ENCODE data around the gene TOMM40L.

DNA sequence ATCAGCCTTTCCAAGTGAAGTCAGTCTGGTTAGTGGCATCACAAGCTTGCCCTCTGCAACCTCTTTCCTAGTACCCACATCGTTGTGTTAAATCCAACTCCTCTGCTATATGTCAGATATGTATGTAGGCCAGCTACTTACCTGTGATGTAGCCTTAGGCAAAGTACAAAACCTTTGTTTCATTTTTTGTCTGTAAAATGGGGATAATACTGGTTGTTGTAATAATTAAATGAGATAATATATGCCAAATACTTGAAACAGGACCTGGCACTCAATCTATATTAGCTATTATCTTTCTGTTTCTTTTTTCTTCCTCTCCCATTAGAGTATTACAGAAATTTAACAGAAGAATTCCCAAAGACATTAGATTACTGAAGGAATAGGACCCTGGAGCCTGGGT lies 33.9 kb downstream of the TOMM40L start:
- TF ChIP-seq, protein P1, sequence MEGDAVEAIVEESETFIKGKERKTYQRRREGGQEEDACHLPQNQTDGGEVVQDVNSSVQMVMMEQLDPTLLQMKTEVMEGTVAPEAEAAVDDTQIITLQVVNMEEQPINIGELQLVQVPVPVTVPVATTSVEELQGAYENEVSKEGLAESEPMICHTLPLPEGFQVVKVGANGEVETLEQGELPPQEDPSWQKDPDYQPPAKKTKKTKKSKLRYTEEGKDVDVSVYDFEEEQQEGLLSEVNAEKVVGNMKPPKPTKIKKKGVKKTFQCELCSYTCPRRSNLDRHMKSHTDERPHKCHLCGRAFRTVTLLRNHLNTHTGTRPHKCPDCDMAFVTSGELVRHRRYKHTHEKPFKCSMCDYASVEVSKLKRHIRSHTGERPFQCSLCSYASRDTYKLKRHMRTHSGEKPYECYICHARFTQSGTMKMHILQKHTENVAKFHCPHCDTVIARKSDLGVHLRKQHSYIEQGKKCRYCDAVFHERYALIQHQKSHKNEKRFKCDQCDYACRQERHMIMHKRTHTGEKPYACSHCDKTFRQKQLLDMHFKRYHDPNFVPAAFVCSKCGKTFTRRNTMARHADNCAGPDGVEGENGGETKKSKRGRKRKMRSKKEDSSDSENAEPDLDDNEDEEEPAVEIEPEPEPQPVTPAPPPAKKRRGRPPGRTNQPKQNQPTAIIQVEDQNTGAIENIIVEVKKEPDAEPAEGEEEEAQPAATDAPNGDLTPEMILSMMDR (IDR thresholded peaks at IDR 0.05), result no peak
- TF ChIP-seq POLR2A (IDR thresholded peaks at IDR 0.05) (no peak), POLR2AphosphoS5 (IDR thresholded peaks at IDR 0.05) (no peak), EP300 (IDR thresholded peaks at IDR 0.05) (no peak)

Measured in sigmoid colon (tissue), 4 donors.